ENCODE data around the gene EIF4G3.

GRCh38 chr1:20770314-20771087 is 406.2 kb downstream of the EIF4G3 start:
- TF ChIP-seq CTCF (IDR thresholded peaks at IDR 0.05) (no peak), POLR2A (IDR thresholded peaks at IDR 0.05) (no peak)
